Chondrocyte (in vitro differentiated cells): ENCODE results near the gene TBC1D23. TPM values are rescaled to one million over a fixed set of nuclear protein-coding genes. Genes with fewer than 3 reads are reported as not detected.
A peak's percentile ranks its signal among the peaks of the same experiment; 100 is the strongest.

Experiments used
- DNase-seq: peaks from one replicate; pipeline ENCODE4 v3.0.0; 2021; ENCODE audit warnings: mixed read lengths, low spot score
- H3K27ac Mint-ChIP-seq: one replicate; pipeline ENCODE4 v1.8.0; 2021; ENCODE audit warnings: mild to moderate bottlenecking, moderate library complexity, mixed read lengths; ENCODE audit not compliant: unreplicated experiment
- H3K27me3 Mint-ChIP-seq: 2 replicates; pipeline ENCODE4 v1.8.0; 2021; ENCODE audit warnings: low read depth, mixed read lengths
- H3K36me3 Mint-ChIP-seq: 2 replicates; pipeline ENCODE4 v1.8.0; 2021; ENCODE audit warnings: low read depth, mixed read lengths
- H3K4me1 Mint-ChIP-seq: 2 replicates; pipeline ENCODE4 v1.8.0; 2021; ENCODE audit warnings: low read depth, mild to moderate bottlenecking, mixed read lengths
- H3K4me3 Mint-ChIP-seq: one replicate; pipeline ENCODE4 v1.8.0; 2021; ENCODE audit warnings: mild to moderate bottlenecking, moderate library complexity, mixed read lengths; ENCODE audit not compliant: unreplicated experiment
- H3K9me3 Mint-ChIP-seq: 2 replicates; pipeline ENCODE4 v1.8.0; 2021; ENCODE audit warnings: low read depth, mixed read lengths
- CTCF ChIP-seq: fragments of 200-600 bp; sonication (generic); IDR thresholded peaks from 2 replicates; pipeline ENCODE4 v1.5.0; 2021; ENCODE audit warnings: antibody characterized with exemption, mild to moderate bottlenecking, moderate library complexity
- total RNA-seq: library from RNA; stranded (reverse); gene quantifications from 3 replicates; pipeline ENCODE4 v1.2.1, GENCODE V29; 2021

TBC1D23 gene
- total RNA-seq, 1 donor from 2014 or later: 43.5 TPM

- Mint-ChIP-seq H3K4me1 (peaks cover 4% of the 10 kb centered on the region), H3K9me3 (peaks cover 6% of the 10 kb centered on the region), H3K4me3 (no peak overlapping the region), H3K27me3 (no peaks in the 10 kb centered on the region), H3K36me3 (peaks cover 2% of the 10 kb centered on the region), H3K27ac (no peak overlapping the region)
- DNase-seq: no peak
- no peak for TF ChIP-seq CTCF
Observed at GRCh38 chr3:100245136-100245535, 15.7 kb upstream of the TBC1D23 start.

GRCh38 chr3:100245927-100246326, 14.9 kb upstream of the TBC1D23 start:
- no peak overlapping the region for H3K27ac Mint-ChIP-seq

GRCh38 chr3:100246999-100247398, 13.8 kb upstream of the TBC1D23 start:
- Mint-ChIP-seq H3K4me1 (peaks cover 4% of the 10 kb centered on the region), H3K9me3 (no peaks in the 10 kb centered on the region), H3K27ac (no peak overlapping the region), H3K27me3 (no peaks in the 10 kb centered on the region), H3K4me3 (no peak overlapping the region), H3K36me3 (peaks cover 4% of the 10 kb centered on the region)
- TF ChIP-seq CTCF: no peak
- no peak for DNase-seq

More at GRCh38 chr3:100245927-100246326, 14.9 kb upstream of the TBC1D23 start:
- H3K36me3 Mint-ChIP-seq: peaks cover 2% of the 10 kb centered on the region
- no peak for TF ChIP-seq CTCF
- H3K9me3 Mint-ChIP-seq: peaks cover 5% of the 10 kb centered on the region
- H3K27me3 Mint-ChIP-seq: no peaks in the 10 kb centered on the region
- no peak overlapping the region for H3K4me3 Mint-ChIP-seq
- peaks cover 4% of the 10 kb centered on the region for H3K4me1 Mint-ChIP-seq
- no peak for DNase-seq

- no peak for DNase-seq
- peaks cover 10% of the 10 kb centered on the region for H3K4me1 Mint-ChIP-seq
- H3K9me3 Mint-ChIP-seq: no peaks in the 10 kb centered on the region
- TF ChIP-seq CTCF: no peak
- H3K27ac Mint-ChIP-seq: no peak overlapping the region
- peaks cover 4% of the 10 kb centered on the region for H3K36me3 Mint-ChIP-seq
- no peak overlapping the region for H3K4me3 Mint-ChIP-seq
- H3K27me3 Mint-ChIP-seq: no peaks in the 10 kb centered on the region
Observed at GRCh38 chr3:100252001-100252400, 8.8 kb upstream of the TBC1D23 start.

GRCh38 chr3:100254168-100254777, 6.5 kb upstream of the TBC1D23 start:
- Mint-ChIP-seq H3K27ac (no peak overlapping the region), H3K9me3 (no peaks in the 10 kb centered on the region)
- peak; percentile 98 for TF ChIP-seq CTCF

More at GRCh38 chr3:100254168-100254777, 6.5 kb upstream of the TBC1D23 start:
- peaks cover 10% of the 10 kb centered on the region for H3K4me1 Mint-ChIP-seq
- no peak for DNase-seq
- H3K27me3 Mint-ChIP-seq: no peaks in the 10 kb centered on the region
- no peak overlapping the region for H3K4me3 Mint-ChIP-seq
- H3K36me3 Mint-ChIP-seq: peaks cover 4% of the 10 kb centered on the region
